Duodenal mucosa (tissue), 2 donors: ENCODE measurements around the gene AP2M1.

Experiments
- H3K27ac ChIP-seq: one replicate; pipeline ENCODE4 v1.7.0; 2013; ENCODE audit warnings: low read depth, low read length
- H3K27me3 ChIP-seq, 2 donors: one replicate each; pipeline ENCODE4 v1.7.0; 2013; ENCODE audit warnings: low read length in 2 of 2, control low read depth in 1 of 2; ENCODE audit not compliant: insufficient read depth in 2 of 2, control insufficient read depth in 1 of 2
- H3K36me3 ChIP-seq, 2 donors: one replicate each; pipeline ENCODE4 v1.7.0; 2013; ENCODE audit warnings: low read length in 2 of 2, control low read depth in 1 of 2; ENCODE audit not compliant: insufficient read depth in 2 of 2, control insufficient read depth in 1 of 2
- H3K4me1 ChIP-seq, 2 donors: one replicate each; pipeline ENCODE4 v1.7.0; 2013; ENCODE audit warnings: low read length in 2 of 2, control low read depth in 1 of 2; ENCODE audit not compliant: insufficient read depth in 2 of 2, control insufficient read depth in 1 of 2
- H3K4me3 ChIP-seq, 2 donors: one replicate each; pipeline ENCODE4 v1.7.0; 2013; ENCODE audit warnings: low read length in 2 of 2, low read depth in 1 of 2
- H3K9ac ChIP-seq, 2 donors: one replicate each; pipeline ENCODE4 v1.7.0; 2013; ENCODE audit warnings: low read length in 2 of 2, low read depth in 1 of 2
- H3K9me3 ChIP-seq, 2 donors: one replicate each; pipeline ENCODE4 v1.7.0; 2013; ENCODE audit warnings: low read length in 2 of 2, control low read depth in 1 of 2; ENCODE audit not compliant: control insufficient read depth in 1 of 2

Gene AP2M1

GRCh38 chr3:184169896-184170875 is 4.5 kb upstream of the AP2M1 start:
- Histone ChIP-seq H3K4me3 (no peak overlapping the region), H3K9me3 (no peaks in the 10 kb centered on the region), H3K36me3 (peaks cover 41 to 62% of the 10 kb centered on the region in 2 donors), H3K27ac (no peak overlapping the region), H3K4me1 (peaks cover 0 to 5% of the 10 kb centered on the region in 2 donors), H3K9ac (no peak overlapping the region), H3K27me3 (no peaks in the 10 kb centered on the region)

- no peak overlapping the region for H3K27ac ChIP-seq
- H3K36me3 ChIP-seq = peaks cover 29 to 48% of the 10 kb centered on the region in 2 donors
- no peak overlapping the region for H3K9ac ChIP-seq
- H3K4me3 ChIP-seq = no peak overlapping the region
- H3K4me1 ChIP-seq = peaks cover 13 to 16% of the 10 kb centered on the region in 2 donors
- H3K27me3 ChIP-seq = no peaks in the 10 kb centered on the region
- no peaks in the 10 kb centered on the region for H3K9me3 ChIP-seq
Observed at GRCh38 chr3:184171562-184171961, 3.1 kb upstream of the AP2M1 start.

GRCh38 chr3:184172681-184173373 is 1.8 kb upstream of the AP2M1 start:
- Histone ChIP-seq H3K4me3 (no peak overlapping the region), H3K36me3 (peaks cover 29 to 45% of the 10 kb centered on the region in 2 donors), H3K27me3 (no peaks in the 10 kb centered on the region), H3K9ac (no peak overlapping the region), H3K9me3 (no peaks in the 10 kb centered on the region), H3K4me1 (peaks cover 25 to 29% of the 10 kb centered on the region in 2 donors), H3K27ac (no peak overlapping the region)

GRCh38 chr3:184173374-184173722 is 1.3 kb upstream of the AP2M1 start:
- H3K27ac ChIP-seq = no peak overlapping the region
- H3K36me3 ChIP-seq = peaks cover 29 to 45% of the 10 kb centered on the region in 2 donors

GRCh38 chr3:184174284-184174645 is 390 bp upstream of the AP2M1 start:
- H3K27me3 ChIP-seq = no peaks in the 10 kb centered on the region
- H3K4me3 ChIP-seq = peak overlapping the region in 1 of 2 donors; percentile 16
- peaks cover 33 to 46% of the 10 kb centered on the region in 2 donors for H3K36me3 ChIP-seq
- H3K27ac ChIP-seq = no peak overlapping the region
- no peaks in the 10 kb centered on the region for H3K9me3 ChIP-seq
- H3K9ac ChIP-seq = peak overlapping the region in 1 of 2 donors; percentile 31
- H3K4me1 ChIP-seq = peaks cover 40 to 43% of the 10 kb centered on the region in 2 donors

More at GRCh38 chr3:184173374-184173722, 1.3 kb upstream of the AP2M1 start:
- Histone ChIP-seq H3K4me1 (peaks cover 30 to 34% of the 10 kb centered on the region in 2 donors), H3K27me3 (no peaks in the 10 kb centered on the region), H3K4me3 (no peak overlapping the region), H3K9me3 (no peaks in the 10 kb centered on the region), H3K9ac (no peak overlapping the region)

GRCh38 chr3:184175506-184175905 is 851 bp downstream of the AP2M1 start:
- Histone ChIP-seq H3K4me3 (peak overlapping the region; percentile 84 to 96), H3K27ac (peak overlapping the region; percentile 75), H3K27me3 (no peaks in the 10 kb centered on the region), H3K9me3 (no peaks in the 10 kb centered on the region), H3K36me3 (peaks cover 42 to 51% of the 10 kb centered on the region in 2 donors), H3K4me1 (peaks cover 40 to 43% of the 10 kb centered on the region in 2 donors), H3K9ac (peak overlapping the region; percentile 91 to 100)

- H3K36me3 ChIP-seq = peaks cover 47 to 51% of the 10 kb centered on the region in 2 donors
- H3K9ac ChIP-seq = peak overlapping the region; percentile 91 to 100
- H3K9me3 ChIP-seq = no peaks in the 10 kb centered on the region
- H3K27me3 ChIP-seq = no peaks in the 10 kb centered on the region
- peak overlapping the region; percentile 84 to 96 for H3K4me3 ChIP-seq
- no peak overlapping the region for H3K27ac ChIP-seq
- H3K4me1 ChIP-seq = peaks cover 40 to 43% of the 10 kb centered on the region in 2 donors
Observed at GRCh38 chr3:184175981-184176376, 1.3 kb downstream of the AP2M1 start.

GRCh38 chr3:184176377-184177330 is 2.0 kb downstream of the AP2M1 start:
- H3K36me3 ChIP-seq = peaks cover 50 to 51% of the 10 kb centered on the region in 2 donors
- peak overlapping the region; percentile 91 to 100 for H3K9ac ChIP-seq
- no peaks in the 10 kb centered on the region for H3K9me3 ChIP-seq
- H3K4me1 ChIP-seq = peaks cover 40 to 43% of the 10 kb centered on the region in 2 donors
- H3K4me3 ChIP-seq = peak overlapping the region; percentile 84 to 96
- H3K27me3 ChIP-seq = no peaks in the 10 kb centered on the region
- no peak overlapping the region for H3K27ac ChIP-seq

- Histone ChIP-seq H3K4me3 (peak overlapping the region; percentile 84 to 96), H3K27me3 (no peaks in the 10 kb centered on the region), H3K9ac (no peak overlapping the region), H3K4me1 (peaks cover 40 to 43% of the 10 kb centered on the region in 2 donors), H3K9me3 (no peaks in the 10 kb centered on the region), H3K27ac (no peak overlapping the region), H3K36me3 (peaks cover 53% of the 10 kb centered on the region in 2 donors)
Observed at GRCh38 chr3:184177331-184177731, 2.7 kb downstream of the AP2M1 start.
